Muscle of leg (tissue), 11 donors: ENCODE measurements around the gene CCDC91. TPM values are rescaled to one million over a fixed set of nuclear protein-coding genes. Genes with fewer than 3 reads are reported as not detected.
A peak's percentile ranks its signal among the peaks of the same experiment; 100 is the strongest.

Source experiments
- DNase-seq: peaks from one replicate; pipeline ENCODE4 v3.0.0; 2013
- H3K27ac ChIP-seq: one replicate; pipeline ENCODE4 v1.5.1; 2013; ENCODE audit warnings: mild to moderate bottlenecking, low read length, control low read depth
- H3K27me3 ChIP-seq: one replicate; pipeline ENCODE4 v1.6.1; 2013; ENCODE audit warnings: low read length; ENCODE audit not compliant: control insufficient read depth, insufficient read depth
- H3K36me3 ChIP-seq: one replicate; pipeline ENCODE4 v1.6.1; 2013; ENCODE audit warnings: low read length; ENCODE audit not compliant: control insufficient read depth, insufficient read depth
- H3K4me1 ChIP-seq: one replicate; pipeline ENCODE4 v1.6.1; 2013; ENCODE audit warnings: low read length; ENCODE audit not compliant: control insufficient read depth, insufficient read depth
- H3K4me3 ChIP-seq: one replicate; pipeline ENCODE4 v1.5.1; 2013; ENCODE audit warnings: low read length, control low read depth
- H3K9me3 ChIP-seq: replicated peaks from 2 replicates; pipeline ENCODE4 v1.6.1; 2013; ENCODE audit warnings: low read depth, low read length; ENCODE audit not compliant: control insufficient read depth
- WGBS: methylation state at CpG from one replicate; pipeline ENCODE4 v1.1.5; 2013; ENCODE audit warnings: missing lambda C conversion rate; ENCODE audit not compliant: insufficient coverage; 5-methylcytosine and 5-hydroxymethylcytosine counted together
- polyA plus RNA-seq, 8 donors: library from polyadenylated mRNA; unstranded; fragments of 120-200 nt; gene quantifications; one replicate each; pipeline versions ENCODE4 v1.2.1 to v1.2.3, GENCODE V29; 2013; ENCODE audit warnings: inconsistent platforms in 1 of 8, low replicate concordance in 1 of 8; ENCODE audit not compliant: insufficient read length in 8 of 8, insufficient read depth in 1 of 8
- total RNA-seq: library from RNA; stranded (reverse); fragments of 120-200 nt; gene quantifications from one replicate; pipeline ENCODE4 v1.2.4, GENCODE V29; 2013

CCDC91 gene
- total and polyA plus RNA-seq, 9 donors, result 18.5 to 30.0 (median 22.6) TPM

DNA sequence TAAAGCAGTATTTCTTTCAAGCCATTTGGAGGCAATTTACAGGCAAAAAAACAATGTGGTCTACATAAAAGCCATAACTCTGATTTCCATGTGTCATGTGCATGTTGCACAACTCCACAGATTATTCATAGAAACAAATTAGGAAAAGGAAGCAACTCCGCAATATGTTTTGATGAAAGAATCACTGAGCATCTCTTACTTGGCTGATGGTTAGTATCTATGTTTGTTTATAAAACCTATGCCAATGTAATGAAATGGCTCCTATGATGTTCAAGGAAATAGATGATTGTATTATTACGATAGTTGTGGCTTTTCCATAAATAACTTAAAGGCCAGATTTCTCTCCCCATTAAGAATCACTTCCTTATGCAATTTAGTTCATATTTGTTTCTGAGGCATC, 373.7 kb downstream of the CCDC91 start:
- no peaks in the 10 kb centered on the region for H3K9me3 ChIP-seq
- no peak for DNase-seq

DNA sequence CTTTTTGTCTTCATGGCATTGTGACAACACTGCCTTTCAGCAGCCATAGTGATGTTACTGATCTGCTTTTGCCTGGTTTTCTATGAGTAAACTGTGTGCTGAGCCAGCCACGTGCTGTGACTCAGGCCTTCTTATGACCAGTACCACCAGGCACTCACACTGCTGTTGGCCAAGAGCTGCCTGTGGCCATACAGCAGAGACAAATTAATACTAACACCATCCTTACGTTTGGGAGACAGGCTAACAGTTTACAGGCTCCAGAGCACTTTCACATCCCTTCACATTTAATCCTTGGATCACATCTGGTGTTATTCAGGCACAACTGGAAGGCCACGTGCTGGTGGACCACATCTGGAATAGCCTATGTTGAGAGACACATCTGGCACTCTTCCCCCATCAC, 377.9 kb downstream of the CCDC91 start:
- no peaks in the 10 kb centered on the region for H3K9me3 ChIP-seq
- 34% methylated on average over 3 of the region's 3 CpGs for WGBS

More for the DNA sequence above, 373.7 kb downstream of the CCDC91 start:
- WGBS, result no CpG with 5 or more reads among the region's 2 CpGs
- H3K4me1 ChIP-seq, result no peaks in the 10 kb centered on the region
- no peak overlapping the region for H3K27ac ChIP-seq
- H3K27me3 ChIP-seq, result no peaks in the 10 kb centered on the region
- no peak overlapping the region for H3K4me3 ChIP-seq
- no peaks in the 10 kb centered on the region for H3K36me3 ChIP-seq

DNA sequence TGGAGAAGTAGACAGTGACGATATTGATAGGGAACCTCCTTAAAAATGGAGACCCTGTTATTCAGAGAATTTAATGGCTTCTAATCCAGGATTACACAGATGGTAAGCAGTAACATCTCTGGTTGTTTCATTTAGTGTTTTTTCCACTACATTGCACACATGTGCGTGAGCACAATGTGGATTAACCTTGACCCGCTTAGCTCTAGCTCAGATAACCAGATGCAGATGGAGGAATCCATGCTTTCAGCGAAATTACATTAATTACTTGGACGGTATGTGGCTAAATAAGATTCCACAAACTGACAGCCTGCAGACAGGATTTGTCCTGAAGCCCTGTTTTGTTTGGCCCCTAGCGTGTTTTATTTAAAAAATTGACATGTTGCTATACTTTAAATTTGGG, 378.4 kb downstream of the CCDC91 start:
- Histone ChIP-seq H3K4me3 (no peak overlapping the region), H3K27me3 (no peaks in the 10 kb centered on the region), H3K36me3 (no peaks in the 10 kb centered on the region), H3K4me1 (peaks cover 3% of the 10 kb centered on the region), H3K27ac (no peak overlapping the region), H3K9me3 (no peaks in the 10 kb centered on the region)
- peak; percentile 23 for DNase-seq
- WGBS, result no CpG with 5 or more reads among the region's 6 CpGs

More for the DNA sequence above, 377.9 kb downstream of the CCDC91 start:
- peak; percentile 26 for DNase-seq
- Histone ChIP-seq H3K4me1 (peaks cover 3% of the 10 kb centered on the region), H3K27me3 (no peaks in the 10 kb centered on the region), H3K27ac (no peak overlapping the region), H3K36me3 (no peaks in the 10 kb centered on the region), H3K4me3 (no peak overlapping the region)

DNA sequence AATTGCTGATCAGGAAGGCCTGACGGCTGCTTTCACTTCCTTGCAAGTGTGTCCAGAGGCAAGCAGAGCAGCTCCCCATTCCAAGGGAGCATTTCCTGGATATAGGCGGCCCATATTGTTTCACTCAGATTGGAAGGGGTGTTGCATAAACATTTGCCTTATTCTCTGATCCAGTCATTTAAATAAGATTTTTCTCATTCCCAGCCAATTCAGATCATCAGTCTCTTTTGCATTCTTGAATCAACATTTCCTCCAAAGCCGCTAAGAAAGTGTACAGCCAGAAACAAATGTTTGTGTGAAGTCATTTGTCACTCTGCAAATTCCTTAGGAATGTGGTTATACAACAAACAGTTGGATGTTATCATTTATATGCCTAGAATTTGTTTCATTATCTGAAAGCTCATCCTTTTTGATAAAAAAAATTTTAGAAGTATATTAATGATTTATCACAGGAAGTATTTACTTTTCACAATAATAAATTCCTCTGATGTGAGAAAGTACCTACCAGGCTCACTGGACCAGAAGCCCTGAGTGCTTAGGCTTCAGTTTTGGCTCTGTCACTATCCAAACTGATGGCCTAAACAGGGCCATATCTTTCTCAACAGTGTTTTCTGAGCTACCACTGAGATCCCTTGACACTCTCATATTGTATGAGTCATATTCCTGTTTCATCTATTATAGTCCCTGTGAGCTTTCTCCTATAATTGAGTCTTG, 379.6 kb downstream of the CCDC91 start:
- Histone ChIP-seq H3K27ac (no peak overlapping the region), H3K4me3 (no peak overlapping the region), H3K9me3 (no peaks in the 10 kb centered on the region), H3K4me1 (peaks cover 3% of the 10 kb centered on the region), H3K36me3 (no peaks in the 10 kb centered on the region), H3K27me3 (no peaks in the 10 kb centered on the region)
- peak; percentile 80 for DNase-seq
- no CpG with 5 or more reads among the region's 3 CpGs for WGBS

DNA sequence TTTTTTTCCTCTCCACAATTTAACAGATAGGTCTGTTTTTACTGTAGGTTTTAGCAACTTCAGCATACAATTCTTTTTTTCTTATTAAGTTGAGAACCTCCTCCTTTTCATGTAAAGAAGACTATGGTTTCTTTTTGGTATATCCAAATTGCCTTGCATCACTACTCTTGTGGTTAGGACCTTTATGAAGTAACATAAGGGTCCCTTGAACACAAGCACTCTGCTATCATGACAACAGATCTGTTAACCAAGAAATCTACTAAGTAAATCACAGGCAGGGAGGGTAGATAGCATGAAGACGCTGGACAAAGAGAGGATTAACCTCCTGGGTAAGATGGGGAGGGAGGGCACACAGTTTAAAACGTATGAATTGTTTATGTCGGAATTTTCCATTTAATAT, 380.6 kb downstream of the CCDC91 start:
- H3K9me3 ChIP-seq, result no peaks in the 10 kb centered on the region
- H3K27ac ChIP-seq, result no peak overlapping the region
- no peak for DNase-seq
- no peak overlapping the region for H3K4me3 ChIP-seq
- peaks cover 3% of the 10 kb centered on the region for H3K4me1 ChIP-seq
- H3K36me3 ChIP-seq, result no peaks in the 10 kb centered on the region
- WGBS, result no CpG with 5 or more reads among the region's 3 CpGs
- H3K27me3 ChIP-seq, result no peaks in the 10 kb centered on the region

DNA sequence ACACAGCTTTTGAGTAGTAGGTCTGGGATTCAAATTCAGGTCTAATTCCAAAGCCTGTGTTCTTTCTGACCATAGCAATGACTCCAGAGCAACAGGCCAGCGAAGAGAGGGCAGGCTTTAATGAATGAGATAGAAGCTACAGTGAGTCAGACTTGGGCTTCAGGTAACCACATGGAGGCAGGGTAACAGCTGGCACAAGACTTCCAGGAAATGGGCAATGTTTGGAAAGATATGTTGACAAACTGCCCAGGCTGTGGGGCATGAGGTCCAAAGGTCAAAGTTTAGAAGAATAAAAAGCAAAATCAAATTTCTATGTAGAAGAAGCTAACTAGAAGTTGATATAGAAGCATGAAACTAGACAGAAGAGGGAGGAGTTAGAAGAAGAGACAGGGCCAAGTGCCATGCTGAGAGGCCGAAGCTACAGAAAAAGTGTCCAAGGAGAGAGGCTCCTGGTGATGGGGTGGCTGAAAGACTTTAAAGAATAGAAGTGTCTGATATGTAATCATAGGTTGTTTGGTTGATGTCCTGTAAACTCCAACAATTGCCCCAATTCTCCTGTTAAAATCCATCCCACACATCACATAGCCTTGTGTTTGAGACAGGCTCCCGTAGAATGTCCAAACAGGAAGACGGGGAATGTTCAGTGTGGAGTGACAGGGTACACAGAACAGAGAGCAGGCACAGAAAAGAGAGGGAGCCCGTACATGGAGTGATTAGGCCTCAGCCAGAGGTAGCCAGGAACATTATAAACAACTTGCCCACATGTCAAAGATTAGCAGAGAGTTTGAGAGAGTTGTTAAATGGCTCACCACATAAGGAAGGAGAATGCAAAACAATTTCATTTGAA, 384.7 kb downstream of the CCDC91 start:
- H3K4me1 ChIP-seq, result no peaks in the 10 kb centered on the region
- no peak for DNase-seq
- H3K9me3 ChIP-seq, result no peaks in the 10 kb centered on the region
- H3K4me3 ChIP-seq, result no peak overlapping the region
- no peak overlapping the region for H3K27ac ChIP-seq
- H3K36me3 ChIP-seq, result no peaks in the 10 kb centered on the region
- WGBS, result 81% methylated on average over 3 of the region's 5 CpGs
- H3K27me3 ChIP-seq, result no peaks in the 10 kb centered on the region

DNA sequence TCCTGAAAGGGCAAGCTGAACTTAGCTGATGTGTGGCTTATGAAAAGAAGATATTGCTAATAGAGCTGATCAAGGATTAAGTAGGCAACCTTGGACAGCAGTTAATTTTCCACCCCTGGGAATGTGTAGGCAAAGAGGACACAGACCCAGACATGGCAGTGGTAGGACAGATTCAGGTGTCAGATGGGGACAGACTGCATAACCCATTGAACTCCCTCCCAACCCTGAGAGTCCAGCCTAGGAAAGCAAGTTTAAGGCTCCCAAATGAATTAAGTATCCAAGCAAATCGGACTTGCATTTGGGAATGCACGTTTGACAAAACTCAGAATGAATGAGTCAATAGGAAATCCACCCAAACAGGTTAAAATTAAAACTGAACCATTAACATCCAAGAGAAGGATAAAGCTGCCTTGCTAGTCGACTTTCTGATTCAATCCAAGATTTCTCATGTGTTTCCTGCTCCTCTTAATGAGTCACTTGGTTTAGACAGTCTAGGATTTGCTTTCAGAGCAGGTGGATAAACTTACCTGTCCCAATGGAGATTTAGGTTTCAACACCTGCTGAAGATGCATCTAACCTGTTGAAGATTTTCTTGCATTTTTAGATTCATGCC, 385.4 kb downstream of the CCDC91 start:
- no peaks in the 10 kb centered on the region for H3K9me3 ChIP-seq
- no peak overlapping the region for H3K27ac ChIP-seq
- no peak for DNase-seq
- no peak overlapping the region for H3K4me3 ChIP-seq
- no peaks in the 10 kb centered on the region for H3K4me1 ChIP-seq
- WGBS, result no CpG with 5 or more reads among the region's 3 CpGs
- no peaks in the 10 kb centered on the region for H3K27me3 ChIP-seq
- no peaks in the 10 kb centered on the region for H3K36me3 ChIP-seq

DNA sequence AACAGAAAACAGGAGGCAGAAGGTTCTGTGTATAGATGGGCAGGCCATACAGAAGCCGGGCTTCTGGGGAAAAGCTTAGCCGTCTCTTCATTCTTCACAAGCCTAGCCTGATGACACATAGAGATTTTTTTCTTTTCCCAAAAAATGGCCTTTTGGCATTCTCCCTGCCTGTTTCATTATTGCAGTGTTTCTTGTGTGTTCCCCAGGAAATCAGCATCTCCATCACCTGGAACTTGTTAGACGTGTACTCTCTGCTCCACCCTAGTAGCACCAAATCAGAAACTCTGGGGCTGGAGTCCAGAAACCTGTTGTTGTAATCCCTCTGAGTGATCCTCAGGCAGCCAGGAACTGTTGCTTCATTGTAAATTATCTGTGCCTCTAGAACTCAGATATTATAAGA, 388.1 kb downstream of the CCDC91 start:
- DNase-seq, result peak; percentile 38
- 75% methylated on average over 2 of the region's 3 CpGs for WGBS

DNA sequence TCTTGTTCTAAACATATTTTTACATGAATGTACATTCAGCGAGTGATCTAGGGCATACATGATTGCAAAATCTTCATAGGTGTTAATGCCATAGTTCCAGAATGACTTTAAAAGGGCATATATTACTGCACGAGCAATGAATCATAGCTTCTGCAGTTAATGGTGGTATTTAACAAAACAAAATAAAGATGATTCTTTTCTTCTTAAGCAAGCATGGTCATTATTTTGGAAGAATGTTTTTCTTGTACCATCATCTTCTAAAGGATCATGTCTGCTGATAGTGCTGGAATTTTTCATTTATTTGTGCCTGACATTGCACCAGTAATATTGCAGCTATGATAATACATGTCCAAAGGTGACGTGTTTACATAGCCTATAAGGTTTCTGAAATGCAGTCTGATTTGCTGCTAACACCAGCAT, 388.6 kb downstream of the CCDC91 start:
- WGBS, result no CpG with 5 or more reads among the region's 3 CpGs
- no peaks in the 10 kb centered on the region for H3K4me1 ChIP-seq
- no peaks in the 10 kb centered on the region for H3K9me3 ChIP-seq
- H3K36me3 ChIP-seq, result no peaks in the 10 kb centered on the region
- H3K4me3 ChIP-seq, result no peak overlapping the region
- DNase-seq, result no peak
- H3K27me3 ChIP-seq, result no peaks in the 10 kb centered on the region
- no peak overlapping the region for H3K27ac ChIP-seq

More for the DNA sequence above, 388.1 kb downstream of the CCDC91 start:
- no peaks in the 10 kb centered on the region for H3K27me3 ChIP-seq
- no peak overlapping the region for H3K4me3 ChIP-seq
- H3K4me1 ChIP-seq, result no peaks in the 10 kb centered on the region
- no peaks in the 10 kb centered on the region for H3K9me3 ChIP-seq
- no peak overlapping the region for H3K27ac ChIP-seq
- no peaks in the 10 kb centered on the region for H3K36me3 ChIP-seq
